Measurements from ENCODE around the gene UTRN. TPM values are rescaled to one million over a fixed set of nuclear protein-coding genes. Genes with fewer than 3 reads are reported as not detected.

Gene UTRN
- total and polyA plus RNA-seq, 12 donors = 7.6 to 194 (median 96.3) TPM

Other genes starting within 250 kb of the UTRN start
- 100 to 1,000 TPM; 109 to 323 (median 194) TPM for gene SF3B5, start 189.8 kb upstream of the UTRN start, total RNA-seq
- gene SF3B5, start 189.8 kb upstream of the UTRN start, polyA plus RNA-seq = 100 to 1,000 TPM; 118 to 182 (median 140) TPM
- 10 to 100 TPM in 5 of 9 donors, 1 to 10 TPM in 3, under 1 TPM in 1; 0.50 to 22.2 (median 12.9) TPM for gene STX11, start 134.8 kb upstream of the UTRN start, total RNA-seq
- gene STX11, start 134.8 kb upstream of the UTRN start, polyA plus RNA-seq = 1 to 10 TPM; 2.7 to 4.8 (median 4.6) TPM